SK-N-MC (cell line): ENCODE measurements around the gene OR2G2.

Experiments used
- DNase-seq: peaks from one replicate; pipeline ENCODE4 v3.0.0-alpha.2; 2011; ENCODE audit warnings: low read depth, low spot score
- H3K27ac ChIP-seq: fragments of 200-600 bp; sonication (generic); 2 replicates; pipeline ENCODE4 v1.5.1; 2016; ENCODE audit warnings: mixed run types
- H3K36me3 ChIP-seq: fragments of 200-600 bp; sonication (generic); 2 replicates; pipeline ENCODE4 v1.6.1; 2017; ENCODE audit warnings: antibody characterized with exemption, low read length, mixed read lengths; ENCODE audit not compliant: insufficient read depth
- H3K4me3 ChIP-seq: fragments of 200-600 bp; sonication (generic); 2 replicates; pipeline ENCODE4 v1.5.1; 2016
- H3K9ac ChIP-seq: fragments of 200-600 bp; sonication (generic); 2 replicates; pipeline ENCODE4 v1.8.0; 2017; ENCODE audit warnings: mixed run types, mixed read lengths; ENCODE audit not compliant: insufficient read length
- H3K9me3 ChIP-seq: fragments of 200-600 bp; sonication (generic); 2 replicates; pipeline ENCODE4 v1.6.1; 2017; ENCODE audit warnings: low read depth, mild to moderate bottlenecking, antibody characterized with exemption, low read length, moderate library complexity, mixed read lengths
- EZH2 ChIP-seq: fragments of 200-600 bp; sonication (generic); IDR thresholded peaks from one replicate; pipeline ENCODE4 v1.6.1; 2017; ENCODE audit warnings: antibody characterized with exemption
- FOXP2 ChIP-seq: optimal IDR thresholded peaks from 2 replicates; pipeline ENCODE3; 2011; ENCODE audit warnings: mild to moderate bottlenecking, moderate library complexity; ENCODE audit not compliant: insufficient read depth; ENCODE audit errors: extremely low read length, control extremely low read depth
- POLR2AphosphoS5 ChIP-seq: IDR thresholded peaks from 2 replicates; pipeline ENCODE4 v1.6.1; 2012; ENCODE audit warnings: mild to moderate bottlenecking, low read depth, low read length, borderline replicate concordance

Gene OR2G2

DNA sequence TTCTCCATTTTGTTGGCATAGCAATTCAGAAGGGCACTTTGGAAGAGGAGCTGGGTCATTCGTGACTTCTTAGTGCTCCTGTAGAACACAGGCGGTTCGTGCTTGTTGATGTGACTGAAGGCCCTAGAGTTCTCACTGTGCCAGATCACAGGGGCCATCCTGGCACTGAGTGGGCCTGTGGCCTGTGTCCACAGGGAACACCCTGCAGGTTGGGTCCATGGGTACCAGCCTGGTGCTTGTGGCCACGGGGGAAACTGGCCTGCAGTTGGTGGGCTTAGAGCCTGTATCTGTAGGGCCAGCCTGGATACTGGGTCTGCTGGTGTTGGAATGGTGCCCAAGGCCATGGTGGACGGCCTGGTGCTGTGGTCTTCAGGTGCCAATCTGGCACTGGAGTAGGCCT is 26.5 kb downstream of the OR2G2 start:
- H3K27ac ChIP-seq = no peak overlapping the region
- no peaks in the 10 kb centered on the region for H3K9me3 ChIP-seq
- no peak overlapping the region for H3K9ac ChIP-seq
- no peak overlapping the region for H3K4me3 ChIP-seq
- H3K36me3 ChIP-seq = no peaks in the 10 kb centered on the region
- no peak for DNase-seq
- TF ChIP-seq POLR2AphosphoS5 (no peak), EZH2 (no peak), FOXP2 (no peak)

DNA sequence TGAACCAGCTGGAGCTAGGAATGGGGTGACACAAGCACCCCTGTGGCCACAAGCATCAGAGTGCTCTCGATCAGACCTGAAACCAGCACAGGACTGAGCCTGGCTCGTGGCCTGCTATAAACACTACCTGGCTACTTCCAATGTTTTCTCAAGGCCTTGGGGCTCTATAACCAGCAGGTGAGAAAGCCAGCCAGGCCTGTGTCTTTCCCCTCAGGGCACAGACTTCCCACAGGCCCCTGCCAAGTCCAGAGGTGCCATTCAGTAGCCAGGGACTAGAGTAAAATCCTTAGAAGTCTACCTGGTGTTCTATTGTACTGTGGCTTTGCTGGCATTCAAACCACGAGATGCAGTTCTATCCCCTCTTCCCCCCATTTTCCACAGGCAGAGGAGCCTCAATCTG is 39.8 kb downstream of the OR2G2 start:
- Histone ChIP-seq H3K27ac (no peak overlapping the region), H3K9ac (no peak overlapping the region), H3K36me3 (no peaks in the 10 kb centered on the region), H3K9me3 (no peaks in the 10 kb centered on the region), H3K4me3 (no peak overlapping the region)
- DNase-seq = no peak
- TF ChIP-seq POLR2AphosphoS5 (no peak), EZH2 (no peak)

DNA sequence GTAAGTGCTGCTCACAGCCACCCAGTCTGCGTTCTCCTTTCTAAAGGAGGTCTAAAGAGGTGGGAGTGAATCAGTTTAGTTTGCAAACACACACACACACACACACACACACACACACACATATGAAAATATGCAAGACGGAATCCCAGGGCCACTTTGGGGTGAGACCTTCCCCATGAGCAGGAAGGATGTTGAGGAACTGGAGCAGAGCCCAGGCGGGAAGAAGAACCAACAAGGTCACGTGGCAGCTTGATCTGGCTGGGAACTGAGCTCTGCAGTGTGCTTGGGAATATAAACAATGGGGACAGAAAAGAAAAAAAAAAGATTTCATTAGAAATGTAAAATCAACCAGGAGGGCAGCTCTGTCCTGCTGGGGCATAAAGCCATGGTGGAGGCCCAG is 49.9 kb downstream of the OR2G2 start:
- TF ChIP-seq POLR2AphosphoS5 = no peak
- no peak for TF ChIP-seq FOXP2
- TF ChIP-seq EZH2 = no peak

DNA sequence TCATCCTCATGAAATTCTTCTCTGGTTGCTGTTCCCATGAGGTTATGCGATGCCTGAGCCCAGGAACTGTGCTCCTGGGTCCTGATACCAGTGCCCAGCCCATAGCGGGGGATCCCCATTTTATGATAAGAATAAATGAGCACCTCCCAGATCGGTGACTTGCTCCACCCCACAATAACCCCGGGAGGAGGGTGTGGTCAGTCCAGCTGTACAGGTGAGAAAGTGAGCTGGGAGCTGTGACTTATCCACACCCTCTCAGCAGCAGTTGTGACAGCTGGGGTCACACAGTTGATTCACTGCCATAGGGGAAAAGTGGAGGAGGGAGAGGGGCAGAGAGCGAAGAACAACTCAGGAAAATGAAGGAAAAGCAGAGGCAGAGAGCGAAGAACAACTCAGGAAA is 50.6 kb downstream of the OR2G2 start:
- H3K4me3 ChIP-seq = no peak overlapping the region
- no peak overlapping the region for H3K27ac ChIP-seq
- TF ChIP-seq EZH2 (no peak), FOXP2 (no peak), POLR2AphosphoS5 (no peak)
- H3K36me3 ChIP-seq = no peaks in the 10 kb centered on the region
- no peak overlapping the region for H3K9ac ChIP-seq
- no peak for DNase-seq
- no peaks in the 10 kb centered on the region for H3K9me3 ChIP-seq

More for the DNA sequence above, 49.9 kb downstream of the OR2G2 start:
- DNase-seq = no peak
- no peak overlapping the region for H3K9ac ChIP-seq
- H3K27ac ChIP-seq = no peak overlapping the region
- H3K36me3 ChIP-seq = no peaks in the 10 kb centered on the region
- H3K4me3 ChIP-seq = no peak overlapping the region
- H3K9me3 ChIP-seq = no peaks in the 10 kb centered on the region
